ENCODE data around the gene C2orf68.
A peak's percentile ranks its signal among the peaks of the same experiment; 100 is the strongest.

Gene C2orf68

DNA sequence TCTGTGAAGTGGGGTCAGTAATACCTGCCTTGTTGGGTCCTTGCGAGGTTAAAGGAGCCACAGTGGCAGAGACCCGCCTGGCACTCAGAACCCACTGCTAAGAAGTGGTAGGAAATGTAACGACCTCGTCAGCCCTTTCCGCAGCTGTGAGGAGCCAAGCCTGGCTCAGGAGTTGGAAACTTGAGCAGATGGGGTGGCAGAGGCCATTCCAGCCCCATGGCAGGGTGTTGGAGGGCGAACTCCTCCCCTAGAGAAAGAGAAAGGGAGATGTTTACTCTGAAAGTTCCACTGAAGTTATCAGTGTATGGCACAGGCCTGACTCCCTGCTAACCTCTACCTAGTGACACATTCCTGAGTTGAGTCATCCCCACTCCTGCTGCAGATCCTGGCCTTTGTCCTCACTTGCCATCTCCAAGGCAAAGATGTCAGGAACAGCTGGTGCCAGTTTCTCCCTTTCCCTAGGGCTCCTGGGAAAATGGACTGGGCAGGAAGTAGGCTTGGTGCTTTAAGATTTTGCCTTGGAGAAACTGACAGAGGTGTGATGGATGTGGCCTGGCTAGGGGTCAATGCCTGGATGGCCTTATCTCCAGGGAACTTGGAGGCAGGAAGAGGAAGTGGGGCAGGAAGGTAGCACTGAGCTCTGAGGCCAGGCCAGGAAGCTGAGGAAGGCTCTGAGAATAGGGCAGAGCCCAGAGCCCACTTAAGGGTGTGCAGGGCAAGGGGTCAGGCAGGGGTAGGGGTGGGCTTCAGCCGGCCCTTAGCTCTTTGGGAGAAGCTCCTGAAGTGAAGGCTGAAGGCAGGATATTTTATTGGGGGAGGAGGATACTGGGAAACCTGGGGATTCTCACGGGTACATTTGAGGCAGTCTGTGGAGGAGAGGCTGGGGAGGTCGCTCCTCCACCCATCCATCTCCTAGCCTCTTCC lies 26.7 kb downstream of the C2orf68 start:
- H3K4me3 ChIP-seq (ENCODE audit: low read depth, low read length), result peak overlapping the region; percentile 69
- TF ChIP-seq, protein P1, sequence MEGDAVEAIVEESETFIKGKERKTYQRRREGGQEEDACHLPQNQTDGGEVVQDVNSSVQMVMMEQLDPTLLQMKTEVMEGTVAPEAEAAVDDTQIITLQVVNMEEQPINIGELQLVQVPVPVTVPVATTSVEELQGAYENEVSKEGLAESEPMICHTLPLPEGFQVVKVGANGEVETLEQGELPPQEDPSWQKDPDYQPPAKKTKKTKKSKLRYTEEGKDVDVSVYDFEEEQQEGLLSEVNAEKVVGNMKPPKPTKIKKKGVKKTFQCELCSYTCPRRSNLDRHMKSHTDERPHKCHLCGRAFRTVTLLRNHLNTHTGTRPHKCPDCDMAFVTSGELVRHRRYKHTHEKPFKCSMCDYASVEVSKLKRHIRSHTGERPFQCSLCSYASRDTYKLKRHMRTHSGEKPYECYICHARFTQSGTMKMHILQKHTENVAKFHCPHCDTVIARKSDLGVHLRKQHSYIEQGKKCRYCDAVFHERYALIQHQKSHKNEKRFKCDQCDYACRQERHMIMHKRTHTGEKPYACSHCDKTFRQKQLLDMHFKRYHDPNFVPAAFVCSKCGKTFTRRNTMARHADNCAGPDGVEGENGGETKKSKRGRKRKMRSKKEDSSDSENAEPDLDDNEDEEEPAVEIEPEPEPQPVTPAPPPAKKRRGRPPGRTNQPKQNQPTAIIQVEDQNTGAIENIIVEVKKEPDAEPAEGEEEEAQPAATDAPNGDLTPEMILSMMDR (conservative IDR thresholded peaks at IDR 0.05; ENCODE audit: low read depth, low read length), result no peak
- peak; percentile 36 for DNase-seq (ENCODE audit: low read depth)

DNA sequence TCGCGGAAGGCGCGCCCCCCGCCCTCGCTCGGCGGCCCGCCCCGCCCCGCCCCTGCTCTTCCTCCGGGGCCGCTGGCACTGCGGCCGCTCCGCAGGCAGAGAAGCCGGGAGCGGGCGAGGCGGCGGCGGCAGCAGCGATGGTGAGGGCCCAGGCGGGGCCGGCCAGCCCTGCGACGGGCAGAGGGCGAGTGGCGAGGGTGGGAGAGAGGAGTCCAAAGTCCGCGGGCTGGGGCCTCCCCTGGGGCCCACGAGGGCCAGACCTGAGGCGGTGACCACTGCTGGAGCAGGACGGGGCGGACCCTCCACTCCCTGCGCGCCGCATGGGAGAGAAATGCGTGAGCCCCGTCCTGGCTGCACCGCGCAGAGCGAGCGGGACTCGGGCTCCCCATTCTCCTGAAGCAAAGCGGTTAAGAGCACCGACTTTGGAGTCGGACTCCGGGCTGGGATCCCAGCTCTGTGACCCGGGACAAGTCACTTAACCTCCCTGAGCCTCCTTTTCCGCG lies 27.5 kb downstream of the C2orf68 start, which contains the start of gene VAMP5:
VAMP5 (plus strand) TSS at position 78 of the 503 bp plus-strand sequence; CDS start at position 138, 60 bp downstream.
- no peak for DNase-seq (ENCODE audit: low read depth)
- peak within 1 kb of the TSS; percentile 69 for H3K4me3 ChIP-seq (ENCODE audit: low read depth, low read length)
- TF ChIP-seq, protein P1 (conservative IDR thresholded peaks at IDR 0.05; ENCODE audit: low read depth, low read length), result no peak

DNA sequence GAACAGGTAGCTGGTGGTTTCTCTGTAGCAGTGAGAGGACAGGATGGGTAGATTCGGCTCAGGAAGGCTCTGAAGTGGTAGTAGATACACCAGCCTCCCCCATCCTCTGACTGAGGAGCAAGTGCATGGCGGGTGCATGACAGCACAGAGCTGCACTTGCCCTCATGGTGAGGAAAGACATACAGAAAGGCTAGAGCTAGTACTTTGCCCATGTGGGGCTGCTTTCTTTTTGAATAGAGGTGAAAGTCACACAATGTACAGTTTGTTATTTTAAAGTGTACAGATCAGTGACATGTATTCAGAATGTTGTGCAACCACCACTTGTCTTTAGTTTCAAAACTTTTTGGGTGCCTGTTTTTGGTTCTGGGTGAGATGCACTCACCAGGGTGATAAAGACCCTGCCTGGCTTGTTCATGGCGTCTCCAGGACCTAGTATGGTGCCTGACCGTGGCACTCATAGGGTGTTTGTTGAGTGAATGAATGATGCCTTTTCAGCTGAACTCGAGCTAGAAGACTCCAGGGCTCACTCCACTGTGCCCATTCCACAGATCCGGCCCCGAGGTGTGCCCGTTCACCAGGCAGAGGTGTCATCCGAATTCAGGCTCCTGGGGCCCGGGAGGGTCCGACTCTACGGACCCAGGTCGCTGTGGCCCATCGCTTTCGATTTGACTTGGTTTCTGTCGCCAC lies 28.1 kb downstream of the C2orf68 start:
- TF ChIP-seq, protein P1 (conservative IDR thresholded peaks at IDR 0.05; ENCODE audit: low read depth, low read length), result no peak
- no peak for DNase-seq (ENCODE audit: low read depth)
- peak overlapping the region; percentile 69 for H3K4me3 ChIP-seq (ENCODE audit: low read depth, low read length)

DNA sequence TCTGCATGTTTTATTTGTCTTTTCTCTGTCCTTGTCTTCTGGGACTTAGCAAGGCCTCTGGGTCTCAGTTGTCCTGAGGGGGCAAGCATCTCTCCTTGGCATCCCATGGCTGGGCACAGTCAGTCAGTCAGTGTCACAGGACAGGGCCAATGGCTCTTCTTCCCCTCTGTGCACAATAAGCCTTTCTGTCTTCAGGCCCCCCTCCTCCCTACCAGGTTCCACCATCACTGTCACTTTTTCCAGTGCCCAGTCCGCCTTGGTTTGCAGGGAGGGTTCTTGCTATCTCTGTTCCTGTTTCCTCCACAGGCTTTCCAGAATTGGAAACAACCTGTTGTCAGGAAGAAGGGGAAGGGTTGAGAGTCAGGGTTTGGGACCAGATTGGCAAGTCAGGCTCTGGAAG lies 29.4 kb downstream of the C2orf68 start:
- H3K4me3 ChIP-seq (ENCODE audit: low read depth, low read length), result no peak overlapping the region
- TF ChIP-seq, protein P1 (conservative IDR thresholded peaks at IDR 0.05; ENCODE audit: low read depth, low read length), result no peak
- no peak for DNase-seq (ENCODE audit: low read depth)

DNA sequence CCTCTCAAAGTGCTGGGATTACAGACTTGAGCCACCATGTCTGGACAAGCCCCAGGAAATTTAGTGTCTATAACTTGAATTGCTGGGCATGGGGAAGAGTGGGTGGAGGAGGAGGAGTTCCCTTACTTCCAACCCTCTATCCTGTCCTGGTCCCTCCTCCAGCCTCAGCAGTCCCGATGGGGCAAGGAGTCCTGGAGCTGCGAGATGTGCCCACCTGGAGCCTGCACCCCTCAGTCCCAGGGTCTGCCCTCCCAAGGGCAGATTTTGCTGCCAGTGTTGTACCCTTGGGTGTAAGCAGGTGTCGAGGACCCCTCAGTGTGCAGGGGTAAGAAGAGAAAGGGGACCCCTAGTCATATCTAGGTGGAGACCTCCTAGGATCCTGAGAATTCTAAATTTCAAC lies 31.7 kb downstream of the C2orf68 start:
- DNase-seq (ENCODE audit: low read depth), result no peak
- TF ChIP-seq, protein P1 (conservative IDR thresholded peaks at IDR 0.05; ENCODE audit: low read depth, low read length), result no peak
- H3K4me3 ChIP-seq (ENCODE audit: low read depth, low read length), result no peak overlapping the region

DNA sequence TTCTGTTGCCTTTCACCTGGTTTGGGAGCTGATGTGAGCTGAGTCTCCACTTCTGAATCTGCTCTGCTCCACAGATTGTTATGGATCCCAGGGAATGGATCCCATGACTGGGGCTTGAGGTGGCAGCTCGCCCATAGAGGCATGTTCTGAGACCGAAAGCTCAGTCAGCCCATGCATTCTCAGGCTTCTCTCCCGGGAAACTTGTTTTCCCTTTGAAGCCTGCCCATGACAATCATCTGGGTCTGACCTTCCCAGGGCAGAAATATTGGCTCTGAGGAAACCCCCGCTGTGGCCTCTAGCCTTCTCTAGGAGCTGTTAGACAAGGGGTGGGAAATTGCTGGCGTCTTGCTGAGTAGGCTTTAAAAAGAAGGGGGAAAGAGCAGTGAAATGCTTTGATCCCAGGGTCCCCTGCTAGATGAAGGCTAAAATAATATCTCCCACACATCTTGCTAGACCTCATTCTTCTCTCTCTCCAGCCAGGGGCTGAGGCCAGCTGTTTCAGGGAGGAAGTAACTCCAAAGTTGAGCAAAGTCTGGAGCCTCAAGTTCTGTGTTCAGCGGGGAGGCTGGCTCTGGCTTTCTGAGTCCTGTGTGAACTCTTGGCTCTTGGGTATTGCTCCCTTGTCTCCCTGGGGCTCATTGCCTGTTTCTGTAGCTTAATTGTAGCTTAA lies 32.5 kb downstream of the C2orf68 start:
- no peak overlapping the region for H3K4me3 ChIP-seq (ENCODE audit: low read depth, low read length)
- DNase-seq (ENCODE audit: low read depth), result no peak
- TF ChIP-seq, protein P1 (conservative IDR thresholded peaks at IDR 0.05; ENCODE audit: low read depth, low read length), result no peak
